Measurements from ENCODE around the gene MCM9. TPM values are rescaled to one million over a fixed set of nuclear protein-coding genes. Genes with fewer than 3 reads are reported as not detected.
A peak's percentile ranks its signal among the peaks of the same experiment; 100 is the strongest.

The MCM9 gene
- total and polyA plus RNA-seq, 2 of the 13 experiments (the other 11 are each of a cell fraction or from before 2014, with no cell fraction given) = 3.8 to 17.2 TPM

- no peak for TF ChIP-seq XRCC5 (optimal IDR thresholded peaks at IDR 0.05; ENCODE audit: low read length)
- no peak for TF ChIP-seq ZNF501 (CRISPR knock-in tag; IDR thresholded peaks at IDR 0.05)
- TF ChIP-seq ZNF609 (CRISPR knock-in tag; IDR thresholded peaks at IDR 0.05; ENCODE audit: borderline replicate concordance) = no peak
- TF ChIP-seq KDM6A (CRISPR knock-in tag; IDR thresholded peaks at IDR 0.05; ENCODE audit: low read depth) = 0 out of 2 replicates have a peak, but pooled peaks have one; percentile 9
- no peak for TF ChIP-seq SP4 (CRISPR knock-in tag; IDR thresholded peaks at IDR 0.05)
- TF ChIP-seq RFXANK (CRISPR knock-in tag; IDR thresholded peaks at IDR 0.05) = no peak
- no peak for TF ChIP-seq NFE2 (CRISPR knock-in tag; IDR thresholded peaks at IDR 0.05)
- 0 out of 2 replicates have a peak, but pooled peaks have one; percentile 31 for TF ChIP-seq CEBPB (IDR thresholded peaks at IDR 0.05; ENCODE audit: borderline replicate concordance, low read depth, low read length)
- no peak for TF ChIP-seq ZC3H13 (CRISPR knock-in tag; IDR thresholded peaks at IDR 0.05)
- TF ChIP-seq ZNF7 (CRISPR knock-in tag; IDR thresholded peaks at IDR 0.05) = no peak
- no peak for TF ChIP-seq FOXM1 (CRISPR knock-in tag; IDR thresholded peaks at IDR 0.05)
- TF ChIP-seq ZNF567 (CRISPR knock-in tag; IDR thresholded peaks at IDR 0.05; ENCODE audit: borderline replicate concordance) = no peak
- TF ChIP-seq FOXO1 (CRISPR knock-in tag; IDR thresholded peaks at IDR 0.05) = no peak; the same call in 1 of the 2 replicates
- no peak for TF ChIP-seq BHLHE40 (IDR thresholded peaks at IDR 0.05; ENCODE audit: low read length)
- TF ChIP-seq NFATC3 (CRISPR knock-in tag; IDR thresholded peaks at IDR 0.05) = no peak
- TF ChIP-seq ZFY (CRISPR knock-in tag; IDR thresholded peaks at IDR 0.05) = no peak
- TF ChIP-seq ZNF777 (CRISPR knock-in tag; IDR thresholded peaks at IDR 0.05) = no peak
- no peak; the same call in 1 of the 2 replicates for TF ChIP-seq ZNF615 (CRISPR knock-in tag; IDR thresholded peaks at IDR 0.05; ENCODE audit: borderline replicate concordance)
- no peak for TF ChIP-seq SRSF4 (IDR thresholded peaks at IDR 0.05; ENCODE audit: low read depth, low read length, poor library complexity, severe bottlenecking)
- no peak for TF ChIP-seq ZFP37 (CRISPR knock-in tag; IDR thresholded peaks at IDR 0.05; ENCODE audit: borderline replicate concordance)
- no peak for TF ChIP-seq ZNF121 (CRISPR knock-in tag; IDR thresholded peaks at IDR 0.05)
- TF ChIP-seq ZNF788 (CRISPR knock-in tag; IDR thresholded peaks at IDR 0.05; ENCODE audit: borderline replicate concordance) = no peak
- TF ChIP-seq ZNF33A (CRISPR knock-in tag; IDR thresholded peaks at IDR 0.05; ENCODE audit: borderline replicate concordance) = no peak
- TF ChIP-seq FOXC1 (CRISPR knock-in tag; IDR thresholded peaks at IDR 0.05; ENCODE audit: borderline replicate concordance) = no peak
- TF ChIP-seq FOXA3 (CRISPR knock-in tag; IDR thresholded peaks at IDR 0.05) = no peak
- no peak; the same call in 1 of the 2 replicates for TF ChIP-seq ZBTB42 (CRISPR knock-in tag; IDR thresholded peaks at IDR 0.05)
- TF ChIP-seq STAT5B (CRISPR knock-in tag; IDR thresholded peaks at IDR 0.05) = no peak
- TF ChIP-seq GATAD1 (CRISPR knock-in tag; IDR thresholded peaks at IDR 0.05) = no peak
- TF ChIP-seq MED8 (CRISPR knock-in tag; IDR thresholded peaks at IDR 0.05; ENCODE audit: insufficient replicate concordance) = no peak
- no peak for TF ChIP-seq ZNF343 (CRISPR knock-in tag; IDR thresholded peaks at IDR 0.05)
These were observed 41.7 kb downstream of the MCM9 start (continued) for GRCh38 chr6:118893064-118893806.
